ENCODE results near the gene PLA2G3.
A peak's percentile ranks its signal among the peaks of the same experiment; 100 is the strongest.

Gene PLA2G3

DNA sequence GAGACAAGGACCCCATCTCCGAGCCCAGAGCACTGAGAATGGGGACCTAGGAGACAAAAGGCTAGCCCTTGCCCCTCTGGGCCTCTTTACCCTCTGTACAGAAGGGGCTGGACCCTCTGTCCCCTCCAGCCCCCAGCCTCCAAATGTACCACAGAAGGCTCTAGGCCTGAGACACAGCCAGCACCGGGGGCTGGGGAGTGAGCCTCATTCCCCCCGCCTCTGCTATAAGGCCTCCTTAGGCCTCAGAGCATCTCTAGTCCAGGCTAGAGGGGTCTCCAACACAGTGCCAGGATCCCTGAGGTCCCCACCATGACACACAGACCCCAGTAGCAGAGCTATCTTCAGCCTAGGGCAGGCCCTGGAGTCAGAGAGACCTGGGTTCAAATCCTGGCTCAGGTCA is 54.4 kb downstream of the PLA2G3 start:
- no peak for DNase-seq

DNA sequence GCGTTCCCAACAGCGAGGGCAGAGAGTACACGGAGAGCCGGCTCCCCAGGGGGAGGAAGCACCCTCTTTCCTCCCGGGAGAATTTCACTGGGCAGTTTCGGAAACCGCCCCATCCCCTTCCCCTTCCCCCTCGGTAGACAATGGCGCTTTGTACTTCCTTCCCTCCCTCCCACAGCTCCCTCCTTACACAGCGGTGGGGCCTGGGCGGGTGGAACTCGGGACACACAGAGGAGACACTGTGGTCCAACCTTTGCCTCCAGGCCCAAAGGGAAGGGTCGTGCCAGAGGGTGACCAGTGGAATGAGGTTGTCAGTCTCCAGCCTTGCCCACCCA is 54.8 kb downstream of the PLA2G3 start:
- DNase-seq = peak in 1 of 3 donors; percentile 54

DNA sequence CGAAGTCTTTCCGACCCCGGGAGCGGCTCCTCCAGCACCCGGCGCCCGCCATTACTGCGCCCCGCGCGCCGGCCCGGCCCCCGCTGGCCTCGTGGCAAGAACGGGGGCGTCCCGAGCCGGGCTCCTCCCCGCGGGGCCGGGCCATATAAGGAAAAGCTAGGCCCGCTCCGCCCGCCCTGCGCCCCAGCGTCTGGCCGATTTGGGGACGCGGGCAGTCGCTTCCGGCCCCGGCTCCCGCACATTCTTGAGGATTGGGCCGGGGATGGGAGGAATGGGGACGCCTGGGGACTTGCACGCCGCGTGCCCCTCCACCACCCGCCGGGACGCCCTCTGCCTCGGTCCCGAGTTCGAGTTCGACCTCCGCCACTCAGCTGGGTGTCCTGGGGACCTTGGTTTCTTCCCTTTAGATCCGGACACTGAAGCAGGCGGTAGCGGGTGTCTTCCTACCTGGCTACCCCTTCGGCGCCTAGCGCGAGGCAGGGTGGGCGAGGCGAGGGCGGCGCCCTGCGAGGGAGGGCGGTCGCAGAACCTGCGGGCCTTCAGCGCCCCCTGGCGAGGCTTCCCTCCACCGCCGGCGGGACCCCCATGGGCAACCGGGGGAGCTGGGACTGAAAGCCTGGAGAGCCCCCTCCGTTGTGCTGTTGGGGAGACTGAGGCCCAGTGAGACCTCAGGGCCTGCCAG is 55.4 kb downstream of the PLA2G3 start:
- peak; percentile 88 to 97 (median 95) for DNase-seq
